D341Med (cell line): Measurements from ENCODE around the gene SLC1A3.
"Not testable (repeated sequence)": the region's sequence is repeated elsewhere in the genome, so short reads cannot be mapped to it uniquely, and the experiment has no call there.

Source experiments
- DNase-seq: peaks from one replicate; pipeline ENCODE4 v3.0.0; 2012; ENCODE audit warnings: low spot score

The SLC1A3 gene

DNA sequence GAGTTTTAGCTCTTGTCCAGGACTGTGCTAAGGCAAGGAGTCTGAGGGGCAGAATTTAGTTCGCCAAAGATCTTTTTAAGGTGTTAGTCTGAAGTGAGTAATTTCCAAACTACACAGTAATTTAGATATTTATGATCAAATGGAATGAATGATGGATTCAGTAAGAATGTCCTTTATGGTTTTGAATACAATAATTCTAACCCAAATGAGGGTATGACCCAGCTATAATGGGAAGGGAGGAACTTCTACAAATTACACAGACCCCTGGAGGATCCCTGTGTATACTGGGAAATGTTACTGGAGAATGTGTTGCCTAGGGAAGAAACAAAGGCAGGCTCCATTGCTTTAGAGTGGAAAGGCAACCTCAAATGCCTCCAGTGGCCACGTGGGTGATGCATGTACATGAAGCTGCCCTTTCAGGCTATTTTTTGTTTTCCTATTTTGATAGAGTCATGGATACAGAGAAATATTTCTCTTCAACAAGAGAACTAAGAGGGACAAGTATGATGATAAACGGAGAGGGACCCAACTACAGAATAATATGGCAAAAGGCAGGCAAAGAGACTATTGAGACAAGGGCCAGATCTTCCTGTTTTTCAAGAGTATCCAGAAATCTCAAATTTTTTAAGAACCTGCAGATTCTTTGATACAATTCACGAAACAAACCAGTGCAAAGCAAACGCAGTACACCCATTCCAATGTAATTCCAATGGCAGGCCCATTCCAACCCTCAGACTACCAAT, 25.4 kb downstream of the SLC1A3 start:
- no peak for DNase-seq

DNA sequence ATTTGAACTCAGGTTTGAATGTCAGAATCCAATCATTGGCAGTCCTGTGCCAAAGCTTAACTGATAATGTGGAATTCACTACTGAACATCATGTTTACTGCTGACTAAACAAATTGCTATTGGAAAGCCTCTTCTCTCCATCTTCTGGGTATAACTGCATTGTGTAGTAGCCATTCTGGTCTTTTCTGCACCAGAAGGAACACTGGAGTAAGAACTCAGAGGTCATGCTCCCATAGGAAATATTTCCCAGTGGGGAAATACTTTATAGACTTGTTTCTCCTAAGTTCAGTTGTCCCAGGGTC, 25.9 kb downstream of the SLC1A3 start:
- DNase-seq, result no peak

DNA sequence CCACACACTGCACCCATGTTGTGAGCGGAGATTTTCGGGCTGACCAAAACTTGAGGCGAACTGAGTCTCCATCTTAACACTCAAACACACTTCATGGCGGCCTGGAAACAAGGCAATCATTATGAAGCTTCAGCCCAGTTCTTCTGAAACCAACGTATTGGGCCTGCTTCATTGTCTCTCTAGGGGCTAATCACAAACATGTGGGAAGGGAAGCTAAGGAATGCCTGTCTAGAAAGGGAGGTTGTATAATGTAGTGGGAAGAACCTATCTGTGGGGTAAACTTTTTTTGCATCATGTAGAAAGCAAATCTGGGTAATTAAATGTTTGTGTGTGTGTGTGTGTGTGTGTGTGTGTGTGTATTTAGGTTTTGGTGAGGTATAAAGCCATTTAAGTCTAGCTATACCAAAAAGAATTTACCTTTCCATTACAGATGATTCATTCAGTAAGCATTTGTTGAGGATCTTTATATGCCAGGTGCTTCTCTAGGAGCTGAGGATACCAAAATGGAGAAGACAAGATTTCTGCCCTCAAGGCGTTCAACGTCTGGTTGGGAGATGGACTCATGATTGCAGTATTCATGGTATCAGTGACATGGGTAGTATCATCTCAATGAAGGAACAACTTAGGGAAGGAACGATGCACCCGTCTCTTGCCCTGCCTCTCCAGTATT, 29.4 kb downstream of the SLC1A3 start:
- no peak for DNase-seq

DNA sequence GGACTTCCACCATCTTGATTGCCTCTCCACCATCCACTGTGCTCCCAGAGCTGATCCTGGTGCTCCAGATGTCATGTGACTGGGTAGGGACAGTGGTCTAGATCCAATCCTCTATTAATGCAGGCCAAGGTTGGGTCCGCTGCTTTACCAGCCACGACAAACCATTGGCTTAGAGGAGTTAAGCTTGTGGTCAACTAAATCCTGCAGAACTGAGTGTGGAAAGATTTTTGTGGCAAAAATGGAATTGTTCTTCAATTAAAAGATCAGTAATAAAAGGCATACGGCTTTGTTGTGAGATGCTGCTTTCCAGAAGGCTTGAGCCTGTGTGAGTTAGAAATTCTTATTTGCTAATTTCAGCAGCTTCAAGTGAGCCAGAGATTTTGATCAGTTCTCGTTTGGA, 30.7 kb downstream of the SLC1A3 start:
- DNase-seq, result no peak

DNA sequence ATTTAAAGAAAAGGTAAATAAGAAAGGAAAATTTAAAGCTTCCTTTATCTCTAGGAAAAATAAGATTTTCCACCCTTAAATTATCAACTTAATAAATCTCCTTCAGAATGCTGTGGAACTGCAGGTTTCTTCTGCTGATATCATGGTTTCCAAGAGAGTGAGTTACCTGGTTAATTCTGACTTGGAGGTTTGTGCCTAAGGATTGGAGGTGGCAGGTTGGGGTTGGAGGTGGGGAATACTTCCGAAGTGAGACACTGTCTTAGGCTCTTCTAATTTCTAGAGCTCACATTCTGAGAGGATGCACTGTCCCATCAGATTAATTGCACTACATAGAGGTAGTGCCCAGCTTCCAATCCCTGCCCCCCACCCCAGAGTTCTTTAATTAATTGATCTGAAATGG, 31.1 kb downstream of the SLC1A3 start:
- DNase-seq, result no peak

DNA sequence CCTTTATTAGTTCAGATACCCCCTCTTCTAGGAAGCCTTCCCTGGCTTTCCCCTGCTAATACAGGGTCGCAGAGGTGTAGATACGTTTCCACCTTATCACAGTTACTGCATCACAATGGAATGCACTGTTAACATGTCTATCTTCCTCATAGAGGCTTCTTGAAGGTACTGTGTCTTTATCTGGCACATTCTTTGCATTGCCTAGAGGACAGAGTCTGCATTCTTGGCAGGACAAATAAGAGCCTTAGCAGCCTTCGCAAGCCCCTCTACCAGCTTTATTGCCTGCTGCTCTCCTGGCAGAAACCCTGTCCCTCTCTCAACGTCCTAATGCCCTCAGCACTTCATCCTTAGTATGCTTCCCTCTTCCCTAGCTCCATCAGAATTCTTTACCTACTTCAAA, 31.6 kb downstream of the SLC1A3 start:
- no peak for DNase-seq

DNA sequence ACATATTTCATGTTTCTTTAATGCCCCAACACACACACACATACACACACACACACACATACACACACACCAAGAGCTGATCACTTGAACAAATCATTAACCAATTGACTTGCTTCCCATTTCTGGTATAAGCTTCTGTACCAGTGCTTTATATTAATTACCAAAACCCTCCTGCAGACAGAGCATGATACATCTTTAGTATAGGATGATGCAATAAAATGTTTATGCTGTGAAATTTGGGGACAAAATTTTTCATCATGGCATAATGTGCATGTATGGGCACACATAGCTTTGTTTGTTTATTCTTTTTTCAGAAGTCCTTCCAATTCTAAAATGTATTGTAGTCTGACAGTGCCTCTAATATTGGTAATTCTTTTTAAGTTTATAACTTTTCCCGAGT, 34.5 kb downstream of the SLC1A3 start:
- no peak for DNase-seq

DNA sequence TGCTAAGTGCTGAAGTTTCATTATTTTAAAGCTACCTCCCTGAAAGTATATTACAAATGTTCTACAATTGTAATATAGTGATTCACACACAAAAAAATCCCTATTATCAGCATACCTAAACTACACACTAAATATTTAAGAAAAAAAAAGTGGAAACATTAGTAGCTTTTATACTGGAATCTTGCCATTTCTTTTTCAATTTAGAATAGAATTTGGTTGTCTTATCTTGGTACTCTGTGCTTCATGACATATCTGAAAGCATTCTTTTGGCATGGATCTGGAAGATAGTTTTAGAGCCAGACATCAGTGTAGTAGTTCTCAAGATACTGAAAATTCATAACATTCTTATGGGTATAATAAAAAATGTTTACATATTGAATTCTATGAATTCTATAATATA, 35.0 kb downstream of the SLC1A3 start:
- DNase-seq, result no peak

DNA sequence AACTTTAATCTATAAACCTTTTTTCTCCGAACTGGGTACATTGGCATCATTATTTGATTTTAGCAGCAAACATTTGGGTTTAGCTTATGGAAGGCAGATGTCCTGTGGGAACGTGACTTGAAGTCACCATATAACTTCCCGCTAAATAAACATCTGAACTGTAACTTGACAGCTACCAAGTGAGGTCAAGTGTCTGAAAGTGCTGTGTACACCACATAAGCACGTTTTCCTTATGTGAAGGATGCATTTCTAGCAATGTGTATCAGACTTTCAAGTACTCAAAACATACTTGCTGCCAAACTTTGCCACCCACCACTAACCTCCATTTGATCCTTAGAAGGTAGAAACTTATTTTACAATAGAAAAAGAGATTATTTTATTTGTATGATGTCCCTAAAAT, 35.7 kb downstream of the SLC1A3 start:
- no peak for DNase-seq

DNA sequence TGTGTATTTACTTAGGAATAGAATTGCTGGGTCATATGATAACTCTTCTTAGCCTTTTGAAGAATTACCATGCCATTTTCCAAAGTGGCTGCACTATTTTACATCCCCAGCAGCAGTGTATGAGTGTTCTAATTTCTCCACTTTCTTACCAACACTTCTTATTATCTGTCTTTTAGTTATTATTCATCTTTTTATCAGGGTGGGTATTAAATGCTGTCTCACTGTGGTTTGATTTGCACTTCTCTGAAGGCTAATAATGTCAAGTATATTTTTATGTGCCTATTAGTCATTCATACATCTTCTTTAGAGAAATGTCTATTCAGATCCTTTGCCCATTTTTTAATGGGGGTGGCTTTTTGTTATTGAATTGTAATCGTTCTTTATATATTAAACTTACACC, 36.8 kb downstream of the SLC1A3 start:
- no peak for DNase-seq

DNA sequence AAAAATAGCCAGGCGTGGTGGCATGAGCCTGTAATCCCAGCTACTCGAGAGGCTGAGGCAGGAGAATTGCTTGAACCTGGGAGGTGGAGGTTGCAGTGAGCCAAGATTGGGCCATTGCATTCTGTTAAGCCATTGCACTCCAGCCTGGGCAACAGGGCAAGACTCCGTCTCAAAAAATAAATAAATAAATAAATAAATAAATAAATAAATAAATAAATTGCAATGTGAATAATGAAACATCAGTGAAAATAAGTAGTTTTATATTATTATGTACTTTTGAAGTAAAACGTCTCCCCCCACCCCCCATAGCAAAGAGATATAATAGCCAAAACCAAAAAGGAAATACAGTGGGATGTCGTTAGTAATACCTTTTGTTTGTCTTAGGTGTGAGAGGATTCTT, 37.4 kb downstream of the SLC1A3 start:
- not testable (repeated sequence) for DNase-seq

DNA sequence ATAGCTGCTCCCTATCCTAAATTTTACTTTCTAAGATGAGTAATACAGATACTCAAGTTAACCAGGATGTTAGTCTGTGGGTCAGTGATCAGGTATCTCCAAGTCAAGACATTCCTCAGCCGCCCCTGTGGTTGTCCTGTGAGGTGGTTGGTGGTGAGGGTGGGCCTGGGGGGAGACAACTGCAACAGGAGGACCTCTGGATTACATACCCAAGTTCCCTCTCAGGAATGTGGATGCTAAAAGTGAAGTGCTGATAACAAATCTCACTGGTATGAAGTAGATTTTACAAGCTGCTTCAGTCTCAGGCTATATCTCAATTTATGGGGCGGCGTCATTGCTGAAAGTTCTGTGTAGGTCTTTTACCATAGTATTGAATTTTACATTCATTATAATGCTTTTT, 38.3 kb downstream of the SLC1A3 start:
- DNase-seq, result no peak

DNA sequence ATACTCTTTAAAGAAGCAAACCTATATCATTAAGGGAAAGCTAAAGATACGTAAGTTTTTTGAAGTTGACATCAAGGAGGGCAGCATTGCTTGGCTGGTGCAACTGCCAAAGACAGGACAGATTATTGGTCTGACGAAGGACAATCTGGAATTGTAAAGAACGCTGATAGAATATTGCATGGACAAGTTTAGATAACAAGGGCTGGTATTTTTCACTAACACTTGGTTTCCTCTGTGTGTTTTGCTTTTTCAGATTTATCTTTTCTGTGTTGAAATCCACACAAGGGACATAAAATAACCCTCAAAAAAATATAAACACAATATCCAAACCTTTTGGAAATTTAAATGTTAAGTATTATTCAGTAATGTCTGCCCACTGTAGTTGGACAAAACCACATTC, 39.7 kb downstream of the SLC1A3 start:
- DNase-seq, result no peak

DNA sequence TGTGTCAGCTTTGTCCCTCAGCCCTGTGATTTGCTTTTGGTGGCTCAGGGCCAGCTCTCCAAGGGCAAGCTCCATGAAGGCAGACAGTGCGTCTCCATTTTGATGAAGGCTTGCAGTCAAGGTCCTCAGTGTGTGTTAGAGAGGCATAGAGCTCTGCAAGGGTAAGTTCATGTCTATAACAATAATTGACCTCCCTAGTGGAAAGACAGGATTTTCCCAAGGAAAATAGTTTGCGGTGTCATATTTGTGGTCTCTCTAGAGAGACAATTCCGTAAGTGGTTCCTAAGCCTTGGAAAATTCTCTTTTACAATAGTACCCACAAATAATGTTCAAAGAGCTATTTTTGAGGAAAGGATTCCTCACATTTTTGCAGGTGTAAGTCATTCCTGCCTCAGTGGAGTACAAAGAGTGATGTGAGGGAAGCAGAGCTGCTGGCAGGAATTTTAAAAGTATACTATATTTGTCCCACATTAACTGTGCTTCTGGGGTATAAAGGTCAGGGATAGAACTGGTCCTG, 40.2 kb downstream of the SLC1A3 start:
- no peak for DNase-seq

DNA sequence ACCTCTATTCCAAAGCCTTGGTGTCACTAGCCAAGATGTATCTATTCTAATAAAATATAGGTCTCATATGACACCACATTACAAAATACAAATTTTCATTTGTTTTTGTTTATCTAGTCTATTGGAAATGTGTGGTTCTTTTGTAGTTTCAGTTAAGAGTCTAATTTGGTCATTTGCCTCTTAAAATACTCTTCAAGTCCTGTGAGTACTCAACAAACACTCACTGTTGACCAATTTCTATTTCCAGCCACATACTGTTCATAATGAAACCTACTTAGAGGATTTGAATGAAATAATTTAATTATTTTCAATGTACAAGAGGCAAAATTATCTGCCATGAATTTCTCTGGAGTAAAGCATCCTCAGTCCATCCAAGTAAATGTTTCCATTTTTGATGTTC, 40.6 kb downstream of the SLC1A3 start:
- DNase-seq, result no peak

DNA sequence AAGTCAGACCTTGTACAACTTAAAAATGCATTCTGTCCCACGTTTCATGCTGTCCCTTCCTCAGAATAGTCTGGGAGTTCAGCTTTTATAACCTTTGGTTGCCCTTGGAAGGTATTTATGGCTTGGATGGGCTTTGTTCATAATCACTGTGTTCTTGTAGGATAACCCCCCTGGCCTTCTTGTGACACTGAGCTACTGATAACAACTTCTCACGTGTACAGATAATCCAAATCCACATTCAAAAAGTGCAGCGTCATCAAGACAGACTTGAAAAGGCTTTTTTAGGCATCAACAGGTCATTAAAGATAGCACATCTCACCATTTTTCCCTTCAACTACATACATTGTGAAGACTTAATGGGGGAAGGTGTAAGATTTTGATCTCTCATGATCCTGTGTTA, 42.0 kb downstream of the SLC1A3 start:
- no peak for DNase-seq

DNA sequence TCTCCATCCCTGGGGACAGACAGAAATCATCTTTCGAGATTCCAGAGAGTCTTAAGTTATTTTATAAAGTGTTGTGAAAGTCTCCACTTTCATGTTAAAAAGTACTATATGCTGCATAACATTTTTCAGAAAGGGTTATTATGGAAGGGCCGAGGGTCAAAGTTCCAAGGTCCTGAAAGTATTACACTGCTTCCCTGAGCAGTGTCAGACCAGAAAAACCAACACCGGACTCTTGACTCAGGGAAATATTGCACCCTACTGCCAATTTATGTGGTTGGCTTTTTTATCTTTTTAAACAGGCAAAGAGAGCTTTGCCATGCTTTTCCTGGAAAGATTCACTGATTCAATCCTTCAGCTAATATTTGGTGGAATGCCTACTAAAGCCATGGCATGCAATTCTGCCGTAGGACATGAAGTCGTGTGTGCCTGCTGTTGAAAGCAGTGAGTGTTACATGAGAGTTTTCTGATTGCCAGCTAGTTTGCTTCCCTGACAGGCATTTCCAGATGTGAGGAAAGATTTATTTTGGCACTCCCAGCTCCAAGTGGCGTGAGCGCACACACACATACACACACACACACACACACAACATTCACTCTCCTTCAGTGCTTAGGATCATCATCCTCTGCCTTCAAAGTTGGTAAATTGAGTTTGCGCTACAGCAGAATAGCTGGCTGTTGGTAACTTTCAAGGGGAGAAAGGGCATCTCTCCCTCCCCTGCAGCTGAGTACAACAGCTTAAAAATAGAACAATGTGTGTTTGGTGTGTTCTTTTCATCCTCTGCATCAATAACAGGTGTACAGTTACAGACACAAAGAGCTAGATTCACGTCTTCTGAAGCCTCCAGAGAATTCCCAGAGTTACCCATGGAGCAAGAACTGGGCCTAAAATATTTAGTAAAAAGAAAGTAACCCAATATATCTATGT, 45.6 kb downstream of the SLC1A3 start:
- DNase-seq, result no peak

DNA sequence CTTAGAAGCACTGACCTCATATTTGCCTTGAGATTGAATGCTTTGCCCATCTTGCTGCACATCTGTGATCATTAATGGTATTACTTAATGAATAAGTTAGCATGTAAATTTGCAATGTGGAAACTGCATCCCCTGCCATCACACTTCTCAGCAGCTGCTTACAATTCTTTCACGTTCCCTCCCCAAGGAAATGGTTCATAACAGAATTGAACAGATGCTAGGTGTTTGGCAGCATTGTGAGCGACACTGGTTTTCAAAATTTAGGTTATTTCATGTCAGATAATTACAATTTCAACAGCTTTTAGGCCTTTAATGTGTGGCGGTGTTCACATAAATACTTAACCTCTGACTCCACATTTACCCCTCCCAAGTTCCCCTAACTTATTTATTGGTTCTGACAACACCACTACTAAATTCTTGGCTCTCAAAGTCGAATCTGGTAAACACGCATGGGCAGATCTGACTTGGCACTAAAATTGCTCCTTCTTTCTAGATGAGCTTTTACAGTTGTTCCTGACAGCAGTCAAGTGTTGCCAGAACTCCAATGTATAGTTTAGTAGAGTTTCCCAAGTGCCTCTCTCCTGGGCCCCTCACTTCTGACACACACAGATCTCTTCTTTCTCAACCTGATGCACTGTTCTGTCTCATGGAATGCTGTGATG, 46.8 kb downstream of the SLC1A3 start:
- no peak for DNase-seq

DNA sequence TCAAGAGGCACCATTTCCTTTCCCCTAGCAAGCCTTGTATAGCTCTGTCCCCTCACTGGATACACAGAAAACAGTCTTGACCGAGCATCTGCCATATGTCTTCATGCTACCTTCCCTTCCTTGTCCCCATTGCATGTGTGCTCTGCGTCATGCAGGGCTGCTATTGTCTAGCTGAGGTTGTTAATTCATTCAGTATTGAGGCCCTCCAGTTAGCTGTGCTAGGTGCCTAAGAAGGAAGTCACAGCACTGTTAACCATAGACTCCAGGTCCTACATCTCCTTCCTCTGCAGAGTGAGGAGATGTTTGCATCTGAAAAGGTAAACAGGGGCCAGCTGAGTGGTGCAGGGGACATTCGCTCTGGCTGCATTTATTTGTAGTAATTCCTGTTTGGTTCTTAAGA, 48.2 kb downstream of the SLC1A3 start:
- no peak for DNase-seq

DNA sequence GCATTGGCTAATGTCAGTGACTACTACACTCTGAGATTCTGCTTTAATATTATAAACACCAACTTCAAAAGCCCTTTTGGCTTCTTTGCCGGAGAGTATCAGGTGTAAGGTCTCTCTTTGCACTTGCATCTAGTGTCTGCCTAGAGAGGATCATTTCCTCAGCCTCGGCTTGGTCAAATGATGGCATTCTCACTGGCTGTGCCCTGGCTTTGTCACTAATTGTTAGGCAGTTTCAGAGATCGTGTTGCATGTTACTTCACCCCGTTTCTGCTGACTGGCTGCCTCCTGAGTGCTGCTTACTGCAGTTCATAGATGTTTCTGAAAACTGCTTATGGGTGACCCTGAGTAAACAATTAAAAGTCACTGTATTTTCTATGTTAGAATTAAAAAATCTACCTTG, 48.8 kb downstream of the SLC1A3 start:
- DNase-seq, result no peak

DNA sequence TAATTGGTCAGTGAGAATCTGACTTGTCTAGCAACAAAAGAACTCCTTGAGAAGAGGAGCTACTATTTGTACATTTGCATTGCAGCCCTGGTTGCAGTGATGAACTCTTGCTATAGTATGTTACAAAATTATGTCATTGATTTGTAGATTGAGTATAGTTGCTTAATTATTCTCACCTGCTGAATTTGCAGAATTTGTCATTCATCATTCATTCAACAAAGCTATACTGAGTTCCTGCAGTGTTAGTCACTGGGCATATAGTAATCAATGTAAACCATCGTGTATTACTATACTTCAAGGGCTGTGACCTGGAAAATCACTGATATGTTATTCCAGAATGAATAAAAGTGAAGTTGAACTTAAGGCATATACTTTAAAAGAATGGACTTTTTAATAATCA, 50.1 kb downstream of the SLC1A3 start:
- DNase-seq, result no peak

DNA sequence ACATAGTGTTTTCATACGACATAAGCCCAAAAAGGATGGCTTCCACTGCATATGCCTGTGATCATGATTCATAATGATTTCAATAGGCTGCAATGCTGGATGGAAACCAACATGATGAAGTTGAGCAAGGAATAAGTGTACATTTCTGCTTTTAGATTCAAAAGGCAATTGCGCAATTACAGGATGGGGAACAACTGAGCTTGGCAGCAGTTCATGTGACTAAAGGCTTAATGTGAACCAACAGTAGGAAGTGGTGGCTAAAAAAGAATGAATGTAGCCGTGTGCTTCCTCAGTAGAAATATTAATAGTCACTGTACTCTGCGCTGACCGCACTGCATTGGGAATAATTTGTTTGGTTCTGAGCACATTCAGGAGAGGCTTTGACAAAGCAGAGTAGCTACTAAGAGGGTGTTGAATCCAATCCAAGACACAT, 51.2 kb downstream of the SLC1A3 start:
- no peak for DNase-seq
